Measurements from ENCODE around the gene PLEKHG5. TPM values are rescaled to one million over a fixed set of nuclear protein-coding genes. Genes with fewer than 3 reads are reported as not detected.

The PLEKHG5 gene
- total and polyA plus RNA-seq, 10 of the 15 experiments (the other 5 are each of a cell fraction or from before 2014, with no cell fraction given) = 0.04 to 1.1 (median 0.18) TPM; not detected in 1

Small RNA genes within 50 kb of the gene (microRNA-seq; reads per million reads assigned to microRNA genes)
- not detected for gene MIR4252

Small RNA genes within 50 kb of the gene (small RNA-seq; reads per million reads assigned to genes)
- gene MIR4252 = not detected
- not detected for gene RNU6-731P

Other genes starting within 250 kb of the PLEKHG5 start
Only the 7 nearest of the 13 such genes appear.
- 46.8 and 58.7 TPM in 2 replicates for gene ACOT7, start 97.9 kb downstream of the PLEKHG5 start, total RNA-seq (2014; rRNA removed)
- gene ACOT7, start 97.9 kb downstream of the PLEKHG5 start, total RNA-seq (2014; rRNA removed; fragmentation: Illumina TruSeq; extraction: Trizol) = 26.2 and 26.6 TPM in 2 replicates
- gene ACOT7, start 97.9 kb downstream of the PLEKHG5 start, total RNA-seq (2021) = 96.9 and 106 TPM in 2 replicates
- 25.1 and 63.8 TPM in 2 replicates for gene ACOT7, start 97.9 kb downstream of the PLEKHG5 start, polyA plus RNA-seq (2011; rRNA removed)
- gene ACOT7, start 97.9 kb downstream of the PLEKHG5 start, polyA plus RNA-seq (2014; fragmentation: Illumina TruSeq; extraction: Trizol) = 15.6 and 47.8 TPM in 2 replicates
- 10 to 100 TPM in 1 of 2 experiments, 1 to 10 TPM in 1; 8.9 to 20.2 TPM for gene ACOT7, start 97.9 kb downstream of the PLEKHG5 start, polyA plus RNA-seq (2014; fragmentation: Nextera tagmentation; extraction: Ambion mirVana)
- gene ACOT7, start 97.9 kb downstream of the PLEKHG5 start, polyA plus RNA-seq (2014; rRNA removed) = 91.3 and 95.0 TPM in 2 replicates
- gene ACOT7, start 97.9 kb downstream of the PLEKHG5 start, polyA plus RNA-seq (2016; fragmentation: Nextera tagmentation; extraction: Ambion mirVana) = 100 to 1,000 TPM; 190 to 206 TPM
- 0.16 and 0.28 TPM in 2 replicates for gene HES2, start 71.7 kb downstream of the PLEKHG5 start, total RNA-seq (2014; rRNA removed)
- gene HES2, start 71.7 kb downstream of the PLEKHG5 start, total RNA-seq (2014; rRNA removed; fragmentation: Illumina TruSeq; extraction: Trizol) = 0.13 and 0.14 TPM in 2 replicates
- 0.32 and 1.0 TPM in 2 replicates for gene HES2, start 71.7 kb downstream of the PLEKHG5 start, total RNA-seq (2021)
- gene HES2, start 71.7 kb downstream of the PLEKHG5 start, polyA plus RNA-seq (2011; rRNA removed) = 0.23 and 0.27 TPM in 2 replicates
- 0.13 and 0.16 TPM in 2 replicates for gene HES2, start 71.7 kb downstream of the PLEKHG5 start, polyA plus RNA-seq (2014; fragmentation: Illumina TruSeq; extraction: Trizol)
- gene HES2, start 71.7 kb downstream of the PLEKHG5 start, polyA plus RNA-seq (2014; fragmentation: Nextera tagmentation; extraction: Ambion mirVana) = under 1 TPM; 0.13 TPM
- 0.16 and 0.49 TPM in 2 replicates for gene HES2, start 71.7 kb downstream of the PLEKHG5 start, polyA plus RNA-seq (2014; rRNA removed)
- gene HES2, start 71.7 kb downstream of the PLEKHG5 start, polyA plus RNA-seq (2016; fragmentation: Nextera tagmentation; extraction: Ambion mirVana) = 1 to 10 TPM; 1.2 to 2.0 TPM
- 0.44 TPM in 1 of 2 replicates, not detected in the other for gene ESPN, start 66.9 kb downstream of the PLEKHG5 start, total RNA-seq (2014; rRNA removed)
- gene ESPN, start 66.9 kb downstream of the PLEKHG5 start, total RNA-seq (2014; rRNA removed; fragmentation: Illumina TruSeq; extraction: Trizol) = not detected in 2 replicates
- gene ESPN, start 66.9 kb downstream of the PLEKHG5 start, total RNA-seq (2021) = 0.59 and 0.90 TPM in 2 replicates
- gene ESPN, start 66.9 kb downstream of the PLEKHG5 start, polyA plus RNA-seq (2011; rRNA removed) = 0.19 and 0.71 TPM in 2 replicates
- gene ESPN, start 66.9 kb downstream of the PLEKHG5 start, polyA plus RNA-seq (2014; fragmentation: Illumina TruSeq; extraction: Trizol) = not detected in 2 replicates
- not detected for gene ESPN, start 66.9 kb downstream of the PLEKHG5 start, polyA plus RNA-seq (2014; fragmentation: Nextera tagmentation; extraction: Ambion mirVana)
- 0.18 and 0.28 TPM in 2 replicates for gene ESPN, start 66.9 kb downstream of the PLEKHG5 start, polyA plus RNA-seq (2014; rRNA removed)
- not detected for gene ESPN, start 66.9 kb downstream of the PLEKHG5 start, polyA plus RNA-seq (2016; fragmentation: Nextera tagmentation; extraction: Ambion mirVana)
- 0.16 TPM in 1 of 2 replicates, not detected in the other for gene TNFRSF25, start 25.5 kb downstream of the PLEKHG5 start, total RNA-seq (2014; rRNA removed)
- not detected in 2 replicates for gene TNFRSF25, start 25.5 kb downstream of the PLEKHG5 start, total RNA-seq (2014; rRNA removed; fragmentation: Illumina TruSeq; extraction: Trizol)
- gene TNFRSF25, start 25.5 kb downstream of the PLEKHG5 start, total RNA-seq (2021) = 0.46 and 0.58 TPM in 2 replicates
- gene TNFRSF25, start 25.5 kb downstream of the PLEKHG5 start, polyA plus RNA-seq (2011; rRNA removed) = 5.0 and 8.6 TPM in 2 replicates
- not detected in 2 replicates for gene TNFRSF25, start 25.5 kb downstream of the PLEKHG5 start, polyA plus RNA-seq (2014; fragmentation: Illumina TruSeq; extraction: Trizol)
- not detected for gene TNFRSF25, start 25.5 kb downstream of the PLEKHG5 start, polyA plus RNA-seq (2014; fragmentation: Nextera tagmentation; extraction: Ambion mirVana)
- gene TNFRSF25, start 25.5 kb downstream of the PLEKHG5 start, polyA plus RNA-seq (2014; rRNA removed) = 0.30 and 1.00 TPM in 2 replicates
- under 1 TPM; 0.23 to 0.29 TPM for gene TNFRSF25, start 25.5 kb downstream of the PLEKHG5 start, polyA plus RNA-seq (2016; fragmentation: Nextera tagmentation; extraction: Ambion mirVana)
- 23.0 and 24.9 TPM in 2 replicates for gene NOL9, start 62.8 kb upstream of the PLEKHG5 start, total RNA-seq (2014; rRNA removed)
- gene NOL9, start 62.8 kb upstream of the PLEKHG5 start, total RNA-seq (2014; rRNA removed; fragmentation: Illumina TruSeq; extraction: Trizol) = 23.5 and 23.6 TPM in 2 replicates
- gene NOL9, start 62.8 kb upstream of the PLEKHG5 start, total RNA-seq (2021) = 28.7 and 35.9 TPM in 2 replicates
- 29.7 and 30.9 TPM in 2 replicates for gene NOL9, start 62.8 kb upstream of the PLEKHG5 start, polyA plus RNA-seq (2011; rRNA removed)
- gene NOL9, start 62.8 kb upstream of the PLEKHG5 start, polyA plus RNA-seq (2014; fragmentation: Illumina TruSeq; extraction: Trizol) = 10.9 and 14.0 TPM in 2 replicates
- 1 to 10 TPM; 3.9 to 4.3 TPM for gene NOL9, start 62.8 kb upstream of the PLEKHG5 start, polyA plus RNA-seq (2014; fragmentation: Nextera tagmentation; extraction: Ambion mirVana)
- gene NOL9, start 62.8 kb upstream of the PLEKHG5 start, polyA plus RNA-seq (2014; rRNA removed) = 17.5 and 23.8 TPM in 2 replicates
- 10 to 100 TPM; 22.9 to 24.6 TPM for gene NOL9, start 62.8 kb upstream of the PLEKHG5 start, polyA plus RNA-seq (2016; fragmentation: Nextera tagmentation; extraction: Ambion mirVana)
- gene TAS1R1, start 63.6 kb upstream of the PLEKHG5 start, total RNA-seq (2014; rRNA removed) = not detected in 2 replicates
- gene TAS1R1, start 63.6 kb upstream of the PLEKHG5 start, total RNA-seq (2014; rRNA removed; fragmentation: Illumina TruSeq; extraction: Trizol) = not detected in 2 replicates
- 0.11 TPM in 1 of 2 replicates, not detected in the other for gene TAS1R1, start 63.6 kb upstream of the PLEKHG5 start, total RNA-seq (2021)
- not detected in 2 replicates for gene TAS1R1, start 63.6 kb upstream of the PLEKHG5 start, polyA plus RNA-seq (2011; rRNA removed)
- gene TAS1R1, start 63.6 kb upstream of the PLEKHG5 start, polyA plus RNA-seq (2014; fragmentation: Illumina TruSeq; extraction: Trizol) = 0.03 TPM in 1 of 2 replicates, not detected in the other
- gene TAS1R1, start 63.6 kb upstream of the PLEKHG5 start, polyA plus RNA-seq (2014; fragmentation: Nextera tagmentation; extraction: Ambion mirVana) = under 1 TPM in 1 of 2 experiments, not detected in 1; 0.04 TPM
- 0.06 and 0.10 TPM in 2 replicates for gene TAS1R1, start 63.6 kb upstream of the PLEKHG5 start, polyA plus RNA-seq (2014; rRNA removed)
- gene TAS1R1, start 63.6 kb upstream of the PLEKHG5 start, polyA plus RNA-seq (2016; fragmentation: Nextera tagmentation; extraction: Ambion mirVana) = not detected
- 13.6 and 16.3 TPM in 2 replicates for gene ZBTB48, start 88.3 kb upstream of the PLEKHG5 start, total RNA-seq (2014; rRNA removed)
- 14.5 and 18.8 TPM in 2 replicates for gene ZBTB48, start 88.3 kb upstream of the PLEKHG5 start, total RNA-seq (2014; rRNA removed; fragmentation: Illumina TruSeq; extraction: Trizol)
- 23.6 and 27.8 TPM in 2 replicates for gene ZBTB48, start 88.3 kb upstream of the PLEKHG5 start, total RNA-seq (2021)
- gene ZBTB48, start 88.3 kb upstream of the PLEKHG5 start, polyA plus RNA-seq (2011; rRNA removed) = 10.8 and 17.2 TPM in 2 replicates
- gene ZBTB48, start 88.3 kb upstream of the PLEKHG5 start, polyA plus RNA-seq (2014; fragmentation: Illumina TruSeq; extraction: Trizol) = 7.6 and 9.9 TPM in 2 replicates
- gene ZBTB48, start 88.3 kb upstream of the PLEKHG5 start, polyA plus RNA-seq (2014; fragmentation: Nextera tagmentation; extraction: Ambion mirVana) = 1 to 10 TPM in 1 of 2 experiments, under 1 TPM in 1; 1.00 to 3.3 TPM
- gene ZBTB48, start 88.3 kb upstream of the PLEKHG5 start, polyA plus RNA-seq (2014; rRNA removed) = 25.3 and 26.3 TPM in 2 replicates
- gene ZBTB48, start 88.3 kb upstream of the PLEKHG5 start, polyA plus RNA-seq (2016; fragmentation: Nextera tagmentation; extraction: Ambion mirVana) = 10 to 100 TPM; 16.3 to 18.7 TPM

Data from GM12878 (cell line).